Fibroblast of mammary gland (primary cell): ENCODE results near the gene POLRMT.
"Not testable (repeated sequence)": the region's sequence is repeated elsewhere in the genome, so short reads cannot be mapped to it uniquely, and the experiment has no call there.

Experiments
- DNase-seq: peaks from one replicate; pipeline ENCODE4 v3.0.0-alpha.2; 2010; ENCODE audit warnings: low read depth
- H3K4me3 ChIP-seq: 2 replicates; pipeline ENCODE4 v1.5.1; 2011; ENCODE audit warnings: low read depth, mild to moderate bottlenecking, low read length, moderate library complexity; ENCODE audit not compliant: control insufficient read depth
- CTCF ChIP-seq: conservative IDR thresholded peaks from 2 replicates; pipeline ENCODE4 v1.5.1; 2011; ENCODE audit warnings: low read depth, low read length, inconsistent platforms; ENCODE audit not compliant: control insufficient read depth, insufficient read depth

POLRMT gene

GRCh38 chr19:589693-590395, 43.5 kb downstream of the POLRMT start, which contains the start of gene HCN2:
Gene HCN2, plus strand, starts transcription at chr19:589881. Its CDS starts 65 bp downstream, at chr19:589946.
- no peak within 1 kb of the TSS for H3K4me3 ChIP-seq
- TF ChIP-seq CTCF, result no peak
- DNase-seq, result no peak

GRCh38 chr19:588741-589692, 44.3 kb downstream of the POLRMT start:
- TF ChIP-seq CTCF, result no peak
- no peak overlapping the region for H3K4me3 ChIP-seq
- no peak for DNase-seq

DNA sequence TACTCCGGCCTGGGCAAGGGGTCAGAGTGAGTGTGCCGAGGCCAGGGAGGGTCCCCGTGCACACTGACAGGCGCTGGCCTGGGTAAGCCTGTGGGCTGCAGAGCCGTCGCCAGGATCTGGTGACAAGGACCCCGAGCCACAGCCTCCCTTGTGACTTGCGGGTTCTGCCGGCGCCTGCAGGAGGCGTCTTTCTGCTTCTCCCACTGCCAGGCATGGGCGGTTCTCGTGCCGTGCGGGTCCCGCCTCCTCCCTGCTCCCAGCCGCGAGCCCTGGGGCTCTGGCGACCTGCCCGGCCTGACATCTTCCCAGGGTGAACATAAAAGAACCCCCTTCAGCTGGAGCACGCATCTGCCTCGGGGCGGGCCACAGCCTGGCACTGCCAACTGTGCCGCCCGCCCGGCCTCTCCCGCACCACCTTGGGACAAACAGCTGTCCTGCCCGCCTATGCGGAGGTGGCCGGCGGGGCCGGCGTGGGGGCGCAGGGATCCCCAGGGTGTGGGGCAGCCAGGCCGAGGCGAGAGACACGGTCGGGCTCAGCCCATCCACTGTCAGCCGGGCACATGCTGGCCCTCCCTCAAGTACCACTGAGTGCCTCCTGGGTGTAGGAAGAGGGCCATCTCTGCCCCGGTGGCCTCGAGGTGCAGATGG, 45.1 kb downstream of the POLRMT start:
- DNase-seq, result peak; percentile 69
- TF ChIP-seq CTCF, result peak; percentile 54
- H3K4me3 ChIP-seq, result no peak overlapping the region

- no peak for DNase-seq
Observed at GRCh38 chr19:585551-586110, 47.7 kb downstream of the POLRMT start.

DNA sequence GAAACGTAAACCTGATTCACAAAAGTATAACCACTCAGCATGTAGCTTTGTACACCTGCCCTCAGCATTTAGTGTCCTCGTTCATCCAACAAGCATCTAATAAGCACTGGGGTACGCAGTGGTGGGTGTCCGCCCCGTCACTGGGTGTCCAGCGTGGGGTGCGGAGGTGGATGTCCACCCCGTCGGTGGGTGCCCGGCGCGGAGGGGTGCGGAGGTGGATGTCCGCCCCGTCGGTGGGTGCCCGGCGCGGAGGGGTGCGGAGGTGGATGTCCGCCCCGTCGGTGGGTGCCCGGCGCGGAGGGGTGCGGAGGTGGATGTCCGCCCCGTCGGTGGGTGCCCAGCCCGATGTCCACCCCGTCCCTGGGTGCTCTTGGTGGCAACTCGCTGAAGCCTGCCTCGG, 48.2 kb downstream of the POLRMT start:
- H3K4me3 ChIP-seq, DNase-seq: not testable (repeated sequence)

More at GRCh38 chr19:585551-586110, 47.7 kb downstream of the POLRMT start:
- H3K4me3 ChIP-seq, result no peak overlapping the region
- no peak for TF ChIP-seq CTCF

DNA sequence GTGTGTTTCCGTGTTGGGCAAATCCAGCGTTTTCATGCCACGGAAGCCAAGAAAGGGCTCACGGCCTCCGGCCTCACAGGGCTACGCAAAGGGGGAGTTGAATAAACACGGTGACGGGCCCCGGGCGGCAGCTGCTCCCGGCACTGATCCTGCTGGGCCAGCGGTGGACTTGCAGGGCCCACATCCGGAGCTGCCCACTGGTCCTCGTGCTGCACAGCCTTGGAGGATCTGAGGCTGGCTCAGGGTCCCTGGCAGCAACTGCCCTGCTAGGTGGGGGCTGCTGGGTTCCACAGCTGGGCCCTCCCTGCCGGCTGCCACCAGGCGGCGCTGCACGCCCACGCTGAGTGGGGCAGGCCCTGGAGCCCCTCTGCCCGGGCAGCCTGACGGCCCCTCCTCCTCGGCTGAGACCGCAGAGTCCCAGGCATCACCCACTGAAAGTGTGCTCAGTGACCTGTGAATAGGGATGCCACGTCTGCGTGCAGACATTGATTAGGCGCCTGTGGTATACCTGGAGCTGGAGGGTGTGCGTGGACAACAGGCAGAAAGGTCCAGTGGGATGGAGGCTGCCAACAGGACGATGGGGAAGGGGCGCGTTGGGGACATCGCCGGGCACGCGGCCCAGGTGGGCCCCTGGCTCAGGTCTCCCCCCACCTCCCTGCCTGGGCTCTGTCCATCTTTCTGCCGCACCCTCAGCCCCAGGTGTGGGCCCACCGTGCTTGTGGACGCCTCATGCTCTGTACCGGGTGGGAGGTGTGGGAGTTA, 48.9 kb downstream of the POLRMT start:
- TF ChIP-seq CTCF, result peak; percentile 68
- no peak overlapping the region for H3K4me3 ChIP-seq
- DNase-seq, result peak; percentile 32
